Renal cortex interstitium (tissue), 11 donors: ENCODE measurements around the gene TMEM214. TPM values are rescaled to one million over a fixed set of nuclear protein-coding genes. Genes with fewer than 3 reads are reported as not detected.

Experiments used
- DNase-seq, 11 donors: peaks; one replicate each; pipeline ENCODE4 v3.0.0-alpha.2; 2013; ENCODE audit warnings: low read depth in 9 of 11, low spot score in 4 of 11; ENCODE audit errors: extremely low read depth in 1 of 11
- polyA plus RNA-seq, 3 donors: library from polyadenylated mRNA; unstranded; fragments of 120-200 nt; gene quantifications; one replicate each; pipeline ENCODE4 v1.2.1, GENCODE V29; 2013; ENCODE audit not compliant: insufficient read length in 3 of 3

The TMEM214 gene
- polyA plus RNA-seq, 3 donors = 55.8 to 71.9 (median 63.6) TPM

DNA sequence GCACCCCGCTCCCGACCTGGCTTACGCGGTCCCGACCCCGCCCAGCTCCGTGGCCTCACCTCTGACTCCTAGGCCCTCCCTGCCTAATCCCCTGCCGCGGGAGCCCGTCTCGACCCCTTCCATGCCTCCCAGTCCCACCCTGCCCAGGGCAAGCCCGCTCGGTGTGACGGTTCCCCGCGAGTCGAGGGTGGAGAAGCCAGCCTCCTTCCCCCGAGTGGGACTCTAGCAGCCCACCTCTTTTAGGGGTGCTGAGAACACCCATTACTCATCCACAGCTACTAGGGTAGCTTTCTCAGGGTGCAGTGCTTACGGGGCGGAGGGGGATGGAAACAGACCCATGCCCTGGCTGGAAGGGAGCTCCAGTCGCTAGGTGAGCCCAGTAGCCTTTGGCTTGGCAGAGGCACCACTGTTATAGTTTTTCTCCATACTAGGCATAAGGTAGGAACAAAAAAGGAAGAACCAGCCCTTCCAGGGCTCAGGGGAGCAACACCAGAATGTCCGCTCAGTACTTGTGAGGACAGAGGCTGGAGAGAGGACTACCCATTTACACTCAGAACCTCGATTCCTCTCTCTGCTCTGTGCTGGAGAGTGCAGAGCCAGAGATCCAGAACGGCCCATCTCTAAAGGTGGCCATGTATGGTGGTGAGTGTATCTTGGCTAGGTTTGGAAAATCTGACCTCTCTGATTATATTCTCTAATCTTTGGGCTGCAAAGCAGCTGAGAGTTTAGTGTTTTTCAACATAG, 19.3 kb downstream of the TMEM214 start:
- no peak for DNase-seq

DNA sequence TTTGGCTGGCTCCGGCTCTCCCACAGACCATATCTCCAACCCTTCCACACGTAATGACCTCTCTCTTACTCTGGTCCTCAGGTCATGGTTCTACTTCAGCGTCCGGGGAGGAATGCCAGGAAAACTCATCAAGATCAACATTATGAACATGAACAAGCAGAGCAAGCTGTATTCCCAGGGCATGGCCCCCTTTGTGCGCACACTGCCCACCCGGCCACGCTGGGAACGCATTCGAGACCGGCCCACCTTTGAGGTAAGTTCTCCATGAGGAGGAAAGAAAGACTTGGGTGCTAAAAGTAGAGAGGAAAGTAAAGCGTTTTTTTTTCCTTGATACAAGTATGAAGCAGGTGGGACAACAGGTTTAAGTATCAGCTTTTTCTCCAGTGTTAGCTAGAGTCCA, 20.6 kb downstream of the TMEM214 start:
- DNase-seq = no peak

DNA sequence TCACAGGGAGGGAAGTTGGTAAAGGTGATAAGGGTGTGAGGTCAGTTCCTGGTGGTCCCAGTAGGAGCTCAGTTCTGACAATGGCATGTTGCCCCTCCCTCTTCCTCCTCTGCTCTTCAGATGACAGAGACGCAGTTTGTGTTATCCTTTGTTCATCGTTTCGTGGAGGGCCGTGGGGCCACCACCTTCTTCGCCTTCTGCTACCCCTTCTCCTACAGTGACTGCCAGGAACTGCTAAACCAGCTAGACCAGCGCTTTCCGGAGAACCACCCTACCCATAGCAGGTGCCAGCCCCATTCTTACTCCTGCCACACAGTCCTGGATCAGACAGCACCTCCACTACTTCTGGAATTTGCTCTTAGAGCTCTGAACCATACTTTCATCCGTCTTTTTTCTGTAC, 21.0 kb downstream of the TMEM214 start:
- no peak for DNase-seq

GRCh38 chr2:27054721-27055120, 22.0 kb downstream of the TMEM214 start:
- no peak for DNase-seq

- DNase-seq = no peak
These were observed 24.4 kb downstream of the TMEM214 start for GRCh38 chr2:27057184-27057583.

DNA sequence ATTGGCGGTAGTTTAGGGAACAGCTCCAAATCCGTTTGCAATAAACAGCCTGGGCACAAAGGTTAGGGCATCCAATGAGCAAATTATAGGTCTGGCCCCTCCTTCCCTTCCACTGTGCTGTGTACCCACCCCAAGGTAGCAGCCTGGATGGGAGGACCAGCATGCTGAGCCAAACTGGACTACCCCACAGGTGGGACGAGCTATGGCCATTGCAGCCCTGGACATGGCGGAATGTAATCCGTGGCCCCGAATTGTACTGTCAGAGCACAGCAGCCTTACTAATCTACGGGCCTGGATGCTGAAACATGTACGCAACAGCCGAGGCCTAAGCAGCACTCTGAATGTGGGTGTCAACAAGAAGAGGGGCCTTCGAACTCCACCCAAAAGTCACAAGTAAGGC, 25.4 kb downstream of the TMEM214 start:
- DNase-seq = no peak

DNA sequence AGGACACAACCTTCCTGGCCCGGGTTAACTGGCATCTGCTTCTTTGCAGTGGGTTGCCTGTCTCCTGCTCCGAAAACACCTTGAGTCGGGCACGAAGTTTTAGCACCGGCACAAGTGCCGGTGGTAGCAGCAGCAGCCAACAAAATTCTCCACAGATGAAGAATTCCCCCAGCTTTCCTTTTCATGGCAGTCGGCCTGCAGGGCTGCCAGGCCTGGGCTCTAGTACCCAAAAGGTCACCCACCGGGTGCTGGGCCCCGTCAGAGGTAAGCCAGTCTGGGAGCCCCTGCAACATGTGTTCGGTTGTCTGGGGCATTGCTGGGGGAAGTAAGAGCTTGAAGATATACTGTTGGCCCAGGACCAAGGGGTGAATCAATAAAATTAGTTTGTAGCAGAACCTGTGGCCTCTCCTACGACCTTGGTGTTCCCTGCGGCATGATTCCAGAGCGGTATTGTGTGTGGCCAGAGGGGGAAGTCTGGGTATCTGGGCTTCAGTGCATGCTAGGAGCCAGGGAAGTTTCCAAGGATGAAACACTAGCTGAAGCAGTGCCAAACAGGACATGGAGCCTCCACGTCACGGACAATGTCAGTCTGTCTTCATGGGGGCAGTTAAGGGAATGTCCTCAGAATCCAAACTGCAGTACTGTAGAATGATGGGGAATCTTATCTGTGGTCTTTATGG, 26.5 kb downstream of the TMEM214 start:
- DNase-seq = no peak

DNA sequence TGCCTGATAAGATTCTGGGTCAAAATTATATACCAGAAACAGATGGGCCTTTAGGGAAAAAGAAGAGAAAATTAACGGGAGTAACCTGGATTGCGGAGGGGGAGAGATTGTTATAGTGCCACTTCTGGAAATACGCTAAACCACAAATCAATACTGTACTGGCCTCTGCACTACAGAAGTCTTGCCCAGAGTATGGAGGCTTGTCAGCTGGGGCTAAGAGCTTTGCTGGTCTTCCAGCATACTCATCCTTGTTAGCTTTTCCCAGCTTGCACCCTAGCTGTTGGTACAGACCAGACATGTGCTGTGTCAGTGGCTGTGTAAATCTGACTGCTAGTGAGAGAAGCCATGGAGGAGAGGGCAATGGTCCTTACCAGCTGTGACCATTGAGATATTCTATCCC, 27.6 kb downstream of the TMEM214 start:
- no peak for DNase-seq

DNA sequence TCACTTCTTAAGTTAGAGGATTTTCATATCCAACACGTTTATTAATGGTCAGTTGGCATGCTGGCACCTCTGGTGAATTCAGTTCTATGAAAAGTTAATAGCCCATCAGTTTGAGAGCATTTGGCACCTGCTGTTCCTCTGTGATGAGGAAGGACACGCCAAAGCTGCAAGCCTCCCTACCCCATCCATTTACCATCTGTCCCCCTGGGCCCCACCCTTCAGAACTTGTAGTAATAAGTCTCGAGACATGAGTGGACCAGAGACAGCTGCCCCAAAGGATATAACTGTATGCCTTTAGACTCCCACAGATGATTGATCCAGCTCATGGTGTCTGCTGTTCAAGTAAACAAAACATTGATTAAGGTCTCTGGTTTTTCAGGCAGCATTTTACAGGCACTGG, 32.4 kb downstream of the TMEM214 start:
- DNase-seq = no peak

GRCh38 chr2:27067385-27067784, 34.6 kb downstream of the TMEM214 start:
- no peak for DNase-seq

DNA sequence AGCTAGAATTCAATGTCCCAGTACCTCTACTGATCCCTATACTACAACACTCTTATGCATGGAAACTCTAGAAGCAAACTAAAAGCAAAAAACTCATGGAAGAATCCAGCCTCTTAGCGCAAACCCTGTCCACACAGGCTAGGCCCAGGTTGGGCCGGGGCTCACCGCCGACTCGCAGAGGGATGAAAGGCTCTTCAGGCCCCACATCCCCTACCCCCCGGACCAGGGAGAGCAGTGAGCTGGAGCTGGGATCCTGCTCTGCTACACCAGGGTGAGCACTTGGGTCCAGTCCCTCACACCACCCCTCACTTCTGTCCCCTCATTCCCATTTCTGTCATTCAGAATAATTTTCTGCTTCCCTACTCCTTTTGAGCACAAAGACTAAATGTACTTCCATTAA, 36.7 kb downstream of the TMEM214 start:
- DNase-seq = no peak

- no peak for DNase-seq
These were observed 37.3 kb downstream of the TMEM214 start for GRCh38 chr2:27069961-27070618.

- no peak for DNase-seq
These were observed 38.0 kb downstream of the TMEM214 start for GRCh38 chr2:27070653-27071276.

DNA sequence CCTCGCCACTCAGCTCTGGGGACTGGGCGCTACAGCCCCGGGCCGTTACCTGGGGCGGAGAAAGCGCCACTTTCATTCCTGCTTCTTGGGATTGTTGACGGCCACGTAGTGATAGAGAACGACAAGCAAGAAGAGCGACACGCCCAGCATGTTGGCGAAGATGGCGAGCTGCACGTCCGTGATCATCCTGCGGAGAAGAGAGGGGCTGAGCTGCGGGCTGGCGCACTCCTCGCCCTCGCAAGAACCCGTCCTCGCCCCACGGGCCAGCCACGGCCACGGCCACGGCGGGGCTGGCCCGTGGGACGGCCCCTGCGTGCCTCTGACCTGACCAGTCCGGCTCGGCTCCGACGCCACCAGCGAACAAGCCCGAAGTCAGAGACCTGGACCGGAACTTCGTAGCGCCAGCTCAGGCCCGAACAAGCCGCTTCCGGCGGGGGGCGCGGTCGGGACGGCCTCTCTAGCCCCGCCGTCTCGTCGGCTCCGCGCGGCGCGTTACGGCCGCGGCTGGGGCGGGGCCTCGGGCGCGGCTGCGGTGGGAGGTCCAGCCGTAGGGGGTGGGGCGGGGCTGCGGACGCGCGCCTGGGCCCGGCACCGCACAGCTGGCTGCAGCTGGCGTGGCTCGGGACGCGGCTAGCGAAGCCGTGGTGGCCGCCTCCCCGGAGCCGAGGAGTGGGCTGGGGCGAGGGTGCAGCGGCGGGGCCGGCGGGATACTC, 38.7 kb downstream of the TMEM214 start, which contains the start of gene OST4:
OST4 (minus strand) TSS at position 378 of the 713 bp plus-strand sequence.
- peak in 10 of 11 donors; percentile 81 to 95 (median 91) for DNase-seq

- peak in 9 of 11 donors; percentile 76 to 89 (median 82) for DNase-seq
These were observed 39.4 kb downstream of the TMEM214 start for GRCh38 chr2:27071990-27072830.

- DNase-seq = no peak
These were observed 40.2 kb downstream of the TMEM214 start for GRCh38 chr2:27072920-27073319.

DNA sequence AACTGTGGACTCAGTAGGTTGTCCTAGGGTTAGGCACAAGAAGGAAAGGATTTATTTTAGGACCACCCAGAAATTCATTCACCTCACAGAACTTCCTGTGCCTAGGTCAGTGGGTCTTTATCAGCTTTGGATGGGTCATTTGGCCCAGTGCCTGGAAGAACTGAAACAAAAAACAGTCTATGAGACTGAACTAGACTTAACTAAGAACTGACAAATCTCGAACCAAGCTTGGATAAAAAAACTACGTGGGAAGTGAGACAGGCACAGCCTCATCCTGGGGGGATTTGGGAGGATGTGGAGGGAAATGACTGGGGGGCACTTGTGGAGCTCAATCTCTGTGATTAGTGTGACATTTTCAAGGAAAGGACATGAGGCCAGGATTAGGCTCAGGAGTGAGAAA, 41.0 kb downstream of the TMEM214 start:
- DNase-seq = no peak
